Colonic mucosa (tissue), 4 donors: ENCODE results near the gene PUM1. TPM values are rescaled to one million over a fixed set of nuclear protein-coding genes. Genes with fewer than 3 reads are reported as not detected.
A peak's percentile ranks its signal among the peaks of the same experiment; 100 is the strongest.

Experiments
- DNase-seq: peaks from one replicate; pipeline ENCODE4 v3.0.0-alpha.2; 2020
- H3K27ac ChIP-seq: fragments of 200-600 bp; one replicate; pipeline ENCODE4 v1.8.0; 2021
- H3K27me3 ChIP-seq: fragments of 200-600 bp; one replicate; pipeline ENCODE4 v1.8.0; 2021
- H3K36me3 ChIP-seq: fragments of 200-600 bp; one replicate; pipeline ENCODE4 v1.8.0; 2021
- H3K4me1 ChIP-seq: fragments of 200-600 bp; one replicate; pipeline ENCODE4 v1.8.0; 2021; ENCODE audit warnings: mild to moderate bottlenecking
- H3K4me3 ChIP-seq: fragments of 200-600 bp; one replicate; pipeline ENCODE4 v1.8.0; 2021
- H3K9ac ChIP-seq, 2 donors: one replicate each; pipeline ENCODE4 v1.7.0; 2013; ENCODE audit warnings: control low read depth in 2 of 2, low read depth in 2 of 2, low read length in 2 of 2
- H3K9me3 ChIP-seq: fragments of 200-600 bp; one replicate; pipeline ENCODE4 v1.8.0; 2021
- CTCF ChIP-seq: fragments of 200-600 bp; IDR thresholded peaks from one replicate; pipeline ENCODE4 v1.8.0; 2022; ENCODE audit warnings: antibody characterized with exemption, mild to moderate bottlenecking
- intact Hi-C: fragments of 100-400 bp; cut with DNase I; formaldehyde crosslinking; loops from one replicate; pipeline ENCODE4 v1.14.1; 2022
- total RNA-seq, 2 donors: library from RNA; stranded (reverse); fragmentation: NEBNext Ultra II Directional in 1 of 2; extraction: Animal tissue kit (Norgen Biotek cat#: 25700) in 1 of 2; gene quantifications; one replicate each; pipeline ENCODE4 v1.2.1, GENCODE V29; 2021
- donor health status: healthy.
- donor health status: DM: no; HTN: no; CAD: no.
- donor health status: DM: no; HTN: no; CAD: no.

PUM1 gene
- total RNA-seq, 2 donors from 2014 or later = 119 to 124 TPM

DNA sequence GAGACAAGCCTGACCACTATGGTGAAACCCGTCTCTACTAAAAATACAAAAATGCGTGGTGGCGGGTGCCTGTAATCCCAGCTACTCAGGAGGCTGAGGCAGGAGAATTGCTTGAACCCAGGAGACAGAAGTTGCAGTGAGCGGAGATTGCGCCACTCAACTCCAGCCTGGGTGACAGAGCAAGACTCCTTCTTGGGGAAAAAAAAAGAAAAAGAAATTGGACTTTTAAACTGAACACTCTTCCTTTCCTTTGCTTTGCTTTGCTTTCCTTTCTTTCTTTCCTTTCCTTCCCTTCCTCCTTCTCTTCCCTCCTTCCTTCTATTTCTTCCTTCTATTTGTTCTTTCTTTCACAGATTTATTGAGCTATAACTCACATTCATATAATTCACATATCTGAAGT is 43.3 kb upstream of the PUM1 start:
- H3K27ac ChIP-seq = no peak overlapping the region
- intact Hi-C loops = no loop called here
- no peak overlapping the region for H3K9ac ChIP-seq
- TF ChIP-seq CTCF = no peak
- no peaks in the 10 kb centered on the region for H3K36me3 ChIP-seq
- H3K27me3 ChIP-seq = no peaks in the 10 kb centered on the region
- no peak for DNase-seq
- H3K4me1 ChIP-seq = no peaks in the 10 kb centered on the region
- H3K4me3 ChIP-seq = no peak overlapping the region
- H3K9me3 ChIP-seq = no peaks in the 10 kb centered on the region

- no peak overlapping the region for H3K27ac ChIP-seq
- H3K9me3 ChIP-seq = no peaks in the 10 kb centered on the region
- no peaks in the 10 kb centered on the region for H3K36me3 ChIP-seq
- H3K27me3 ChIP-seq = no peaks in the 10 kb centered on the region
- no peak overlapping the region for H3K9ac ChIP-seq
- no peak for TF ChIP-seq CTCF
- H3K4me3 ChIP-seq = no peak overlapping the region
- intact Hi-C loops = no loop called here
- DNase-seq = no peak
- no peaks in the 10 kb centered on the region for H3K4me1 ChIP-seq
Measured at GRCh38 chr1:31105646-31106045, 40.1 kb upstream of the PUM1 start.

GRCh38 chr1:31102501-31102950 is 37.0 kb upstream of the PUM1 start:
- DNase-seq = peak; percentile 61
- no peaks in the 10 kb centered on the region for H3K4me1 ChIP-seq
- no peak for TF ChIP-seq CTCF
- H3K9me3 ChIP-seq = no peaks in the 10 kb centered on the region
- H3K9ac ChIP-seq = peak overlapping the region in 1 of 2 donors; percentile 36
- H3K36me3 ChIP-seq = no peaks in the 10 kb centered on the region
- H3K27me3 ChIP-seq = no peaks in the 10 kb centered on the region
- no peak overlapping the region for H3K4me3 ChIP-seq
- peak overlapping the region; percentile 43 for H3K27ac ChIP-seq
- intact Hi-C loops = no loop called here

DNA sequence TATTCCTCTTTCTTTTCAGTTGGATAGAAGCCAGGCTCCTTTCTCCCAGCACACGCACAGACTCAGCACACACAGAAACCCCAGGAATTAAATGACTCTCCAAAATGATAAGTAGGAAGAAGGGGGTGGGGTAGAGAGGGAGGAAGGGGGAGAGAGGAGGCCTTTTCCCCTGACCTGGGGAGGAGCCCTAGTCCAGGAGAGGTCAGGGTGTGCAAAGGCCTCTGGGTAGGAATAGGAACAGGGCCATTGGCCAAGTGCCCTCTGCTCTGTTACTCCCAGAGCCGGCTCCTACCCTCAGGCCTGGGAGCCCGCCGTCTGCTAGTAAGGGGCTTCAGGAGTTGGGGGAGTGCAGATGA is 35.6 kb upstream of the PUM1 start:
- no peaks in the 10 kb centered on the region for H3K9me3 ChIP-seq
- H3K9ac ChIP-seq = peak overlapping the region in 1 of 2 donors; percentile 35
- no peaks in the 10 kb centered on the region for H3K36me3 ChIP-seq
- H3K4me1 ChIP-seq = no peaks in the 10 kb centered on the region
- H3K4me3 ChIP-seq = no peak overlapping the region
- DNase-seq = peak; percentile 50
- no peak overlapping the region for H3K27ac ChIP-seq
- intact Hi-C loops = no loop called here
- no peaks in the 10 kb centered on the region for H3K27me3 ChIP-seq
- no peak for TF ChIP-seq CTCF

DNA sequence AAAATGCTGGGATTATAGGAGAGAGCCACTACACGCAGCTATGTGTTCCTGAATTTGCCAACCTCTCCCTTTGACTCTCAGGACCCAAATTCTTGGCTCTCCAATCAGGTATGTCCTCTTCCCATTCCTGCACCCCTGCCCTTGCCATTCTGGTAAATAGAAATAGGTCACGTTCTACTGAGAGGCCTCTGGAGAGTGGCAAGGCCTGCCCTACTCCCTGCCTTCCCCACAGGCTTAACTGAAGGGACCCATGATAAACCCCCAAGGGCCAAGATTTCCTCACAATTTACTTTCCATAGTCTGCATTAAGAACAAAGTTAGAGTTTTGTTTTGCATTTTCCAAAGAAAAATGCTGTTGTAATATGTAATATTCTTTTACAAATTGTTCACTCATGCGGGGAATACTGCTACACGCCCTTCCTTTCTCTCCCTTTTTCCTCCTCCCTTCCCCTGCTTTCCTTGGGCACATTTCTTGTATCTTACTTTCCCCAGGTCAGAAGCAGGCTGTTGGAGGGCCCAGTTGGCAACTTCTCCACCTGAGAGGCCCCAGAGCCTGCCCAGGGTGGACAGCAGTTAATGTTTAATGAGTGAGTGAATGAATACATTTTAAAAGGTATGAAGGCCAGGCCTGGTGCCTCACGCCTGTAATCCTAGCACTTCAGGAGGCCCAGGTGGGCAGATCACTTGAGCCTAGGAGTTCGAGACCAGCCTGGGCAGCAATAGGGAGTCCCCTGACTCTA is 33.9 kb upstream of the PUM1 start:
- Histone ChIP-seq H3K9ac (no peak overlapping the region), H3K36me3 (no peaks in the 10 kb centered on the region), H3K9me3 (no peaks in the 10 kb centered on the region), H3K27me3 (no peaks in the 10 kb centered on the region), H3K27ac (no peak overlapping the region), H3K4me3 (no peak overlapping the region), H3K4me1 (no peaks in the 10 kb centered on the region)
- TF ChIP-seq CTCF = no peak
- DNase-seq = peak; percentile 35
- intact Hi-C loops = no loop called here
